Peyer's patch (tissue), 4 donors: ENCODE data around the gene GALM.

ENCODE experiments used
- POLR2A ChIP-seq, 2 donors: fragments of 450-650 bp; IDR thresholded peaks; one replicate each; pipeline ENCODE4 v1.5.1; 2017; ENCODE audit warnings: antibody characterized with exemption in 2 of 2, mild to moderate bottlenecking in 2 of 2, moderate library complexity in 2 of 2
- TF ChIP-seq, protein P1 (sequence below), 6 experiments: fragments of 450-650 bp in 4 of 6; fragments of 200-600 bp in 2 of 6; sonication (generic) in 1 of 6; IDR thresholded peaks; one replicate each; pipeline ENCODE4 v1.5.1; 2017 to 2019; ENCODE audit warnings: antibody characterized with exemption in 6 of 6, mild to moderate bottlenecking in 3 of 6, moderate library complexity in 1 of 6

DNA sequence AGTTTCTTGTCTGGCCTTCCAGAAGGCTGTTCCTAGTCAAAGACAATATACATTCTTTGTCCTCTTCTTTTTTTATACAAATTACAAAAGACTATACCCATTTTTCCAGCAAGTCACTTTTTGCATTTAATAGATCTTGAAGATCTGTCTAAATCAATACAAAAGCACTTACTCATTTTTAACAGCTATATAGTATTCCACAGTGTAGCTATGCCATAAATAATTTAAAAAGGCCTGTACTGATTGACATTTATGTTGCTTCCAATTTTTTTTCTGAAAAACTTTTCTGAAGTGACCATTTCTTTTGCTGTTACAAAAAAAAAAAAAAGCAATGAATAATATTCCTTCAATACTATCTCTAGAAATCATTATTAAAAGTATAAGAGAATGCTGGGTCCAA, 32.9 kb upstream of the GALM start:
- TF ChIP-seq, protein P1, sequence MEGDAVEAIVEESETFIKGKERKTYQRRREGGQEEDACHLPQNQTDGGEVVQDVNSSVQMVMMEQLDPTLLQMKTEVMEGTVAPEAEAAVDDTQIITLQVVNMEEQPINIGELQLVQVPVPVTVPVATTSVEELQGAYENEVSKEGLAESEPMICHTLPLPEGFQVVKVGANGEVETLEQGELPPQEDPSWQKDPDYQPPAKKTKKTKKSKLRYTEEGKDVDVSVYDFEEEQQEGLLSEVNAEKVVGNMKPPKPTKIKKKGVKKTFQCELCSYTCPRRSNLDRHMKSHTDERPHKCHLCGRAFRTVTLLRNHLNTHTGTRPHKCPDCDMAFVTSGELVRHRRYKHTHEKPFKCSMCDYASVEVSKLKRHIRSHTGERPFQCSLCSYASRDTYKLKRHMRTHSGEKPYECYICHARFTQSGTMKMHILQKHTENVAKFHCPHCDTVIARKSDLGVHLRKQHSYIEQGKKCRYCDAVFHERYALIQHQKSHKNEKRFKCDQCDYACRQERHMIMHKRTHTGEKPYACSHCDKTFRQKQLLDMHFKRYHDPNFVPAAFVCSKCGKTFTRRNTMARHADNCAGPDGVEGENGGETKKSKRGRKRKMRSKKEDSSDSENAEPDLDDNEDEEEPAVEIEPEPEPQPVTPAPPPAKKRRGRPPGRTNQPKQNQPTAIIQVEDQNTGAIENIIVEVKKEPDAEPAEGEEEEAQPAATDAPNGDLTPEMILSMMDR (IDR thresholded peaks at IDR 0.05) = no peak
- TF ChIP-seq POLR2A (IDR thresholded peaks at IDR 0.05) = no peak
